Islet precursor cell (in vitro differentiated cells): ENCODE measurements around the gene PUS3.

Source experiments
- DNase-seq: peaks from one replicate; pipeline ENCODE4 v3.0.0-alpha.2; 2018

The PUS3 gene

DNA sequence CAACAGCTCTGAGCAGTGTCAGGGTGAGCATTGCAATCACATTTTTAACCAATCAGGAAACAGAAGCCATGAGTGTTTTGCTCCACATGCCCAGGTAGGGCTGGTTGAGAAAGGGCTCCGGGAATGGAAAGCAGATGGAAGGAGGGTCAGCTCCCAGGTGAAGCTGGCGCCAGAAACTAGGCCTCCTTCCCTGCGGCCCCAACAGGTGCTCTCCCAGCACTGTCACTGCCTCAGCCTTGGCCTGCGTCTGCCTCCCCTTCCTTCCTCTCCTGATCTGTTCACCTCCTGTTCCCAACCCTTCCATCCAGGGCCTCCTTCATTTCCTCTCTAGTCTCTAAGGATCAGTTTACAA, 38.2 kb upstream of the PUS3 start:
- DNase-seq: no peak

DNA sequence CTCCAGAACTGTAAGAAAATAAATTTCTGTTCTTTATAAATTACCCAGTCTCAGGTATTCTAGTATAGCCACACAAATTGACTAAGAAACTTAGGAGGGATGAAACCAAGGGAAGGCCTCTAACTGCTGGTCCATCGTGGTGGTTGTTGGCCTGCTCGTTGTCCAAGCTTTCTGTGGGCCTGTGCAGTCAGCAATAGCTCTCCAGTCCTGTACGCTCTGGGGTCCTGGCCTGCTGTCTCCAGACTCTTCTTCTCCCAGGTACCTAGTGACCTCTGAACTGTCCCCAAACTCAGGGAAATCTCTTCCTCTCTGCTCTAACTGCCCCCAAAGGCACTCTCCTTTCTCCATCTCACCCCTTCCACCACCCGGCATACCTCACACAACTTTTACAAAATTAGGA, 37.1 kb upstream of the PUS3 start:
- DNase-seq: no peak

DNA sequence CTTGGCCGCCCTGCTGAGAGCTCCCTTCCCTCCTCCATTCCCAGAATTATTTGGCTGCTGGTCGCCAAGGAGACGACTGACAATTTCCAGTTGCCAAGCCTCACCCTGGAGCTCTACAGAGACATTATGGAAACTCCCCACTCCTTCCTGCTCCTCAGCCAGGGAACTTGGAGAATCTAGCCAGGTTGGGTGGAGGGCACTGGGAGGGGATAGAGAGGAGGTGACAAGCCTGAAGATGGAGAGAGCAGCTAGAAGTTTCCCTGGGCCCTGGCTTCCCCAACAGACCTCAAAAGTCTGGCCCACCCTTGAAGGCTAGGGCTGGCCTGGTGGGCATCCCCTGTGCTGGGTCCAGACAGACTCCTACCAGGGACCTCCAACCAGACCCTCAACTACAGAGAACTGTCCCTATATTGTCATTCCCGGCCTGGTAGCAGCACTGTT, 36.1 kb upstream of the PUS3 start:
- no peak for DNase-seq

DNA sequence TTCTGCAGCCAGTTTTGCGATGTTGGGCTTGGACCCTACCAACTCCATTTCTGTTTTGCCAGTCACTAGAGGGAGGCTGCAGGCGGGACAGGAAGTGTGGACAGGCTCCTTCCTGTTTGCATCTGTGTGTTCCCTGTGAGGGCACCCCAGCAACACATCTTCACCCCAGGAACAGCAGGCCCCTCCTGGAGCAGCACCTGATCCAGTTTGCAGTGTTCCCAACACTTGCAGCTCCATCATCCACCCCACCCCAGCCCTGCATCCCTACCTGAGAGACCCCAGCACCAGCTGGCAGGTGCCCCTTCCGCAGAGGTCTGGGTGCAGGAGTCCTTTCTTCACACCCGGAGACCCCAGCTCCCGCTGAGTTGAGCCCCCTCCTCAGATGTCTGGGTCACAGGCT, 35.4 kb upstream of the PUS3 start:
- DNase-seq: no peak

DNA sequence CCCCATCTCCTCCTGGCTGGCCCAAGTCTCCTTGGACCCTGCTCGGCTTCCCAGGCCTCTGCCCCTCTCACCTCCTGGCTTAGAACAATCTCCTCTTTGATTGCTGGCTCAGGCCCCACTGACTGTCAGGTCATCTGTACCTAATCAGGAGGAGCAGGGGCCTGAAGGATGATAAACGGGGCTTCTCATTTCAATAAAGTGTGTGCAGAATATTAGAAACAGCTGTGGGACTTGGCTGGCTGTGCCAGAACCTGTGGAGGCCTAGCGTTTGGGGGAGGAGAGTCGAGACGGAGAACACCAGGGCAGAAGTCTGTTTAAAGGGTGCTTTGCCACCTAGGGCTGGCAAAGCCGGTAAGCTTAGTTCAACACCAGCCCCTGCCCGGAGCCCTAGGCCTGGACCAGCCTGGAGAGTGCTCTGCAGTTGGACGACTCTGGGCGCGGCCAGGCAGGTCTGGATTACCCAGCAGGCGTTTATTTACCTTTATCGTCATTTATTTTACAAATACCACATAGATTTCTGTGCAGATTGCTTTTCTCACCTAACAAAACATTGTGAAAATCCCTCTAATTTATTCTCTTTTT, 32.7 kb upstream of the PUS3 start:
- DNase-seq: no peak

DNA sequence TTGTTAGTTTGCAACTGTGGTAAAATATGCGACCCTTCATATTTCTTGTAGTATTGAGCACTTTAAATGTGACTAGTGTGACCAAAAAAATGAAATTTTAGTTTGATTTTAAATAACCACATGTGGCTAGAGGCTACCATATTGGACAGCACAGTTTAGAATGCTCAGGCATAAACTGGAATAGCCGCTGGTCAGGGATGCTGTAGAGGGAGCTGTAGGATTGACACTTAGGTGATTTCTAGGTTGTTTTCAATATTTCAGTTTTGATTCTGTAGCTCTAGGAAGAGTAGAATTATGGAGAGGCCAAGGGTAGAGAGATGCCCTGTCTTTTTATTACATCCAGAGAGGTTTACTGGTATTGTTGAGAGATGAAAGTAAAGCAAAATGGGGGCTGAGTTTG, 32.0 kb upstream of the PUS3 start:
- no peak for DNase-seq

DNA sequence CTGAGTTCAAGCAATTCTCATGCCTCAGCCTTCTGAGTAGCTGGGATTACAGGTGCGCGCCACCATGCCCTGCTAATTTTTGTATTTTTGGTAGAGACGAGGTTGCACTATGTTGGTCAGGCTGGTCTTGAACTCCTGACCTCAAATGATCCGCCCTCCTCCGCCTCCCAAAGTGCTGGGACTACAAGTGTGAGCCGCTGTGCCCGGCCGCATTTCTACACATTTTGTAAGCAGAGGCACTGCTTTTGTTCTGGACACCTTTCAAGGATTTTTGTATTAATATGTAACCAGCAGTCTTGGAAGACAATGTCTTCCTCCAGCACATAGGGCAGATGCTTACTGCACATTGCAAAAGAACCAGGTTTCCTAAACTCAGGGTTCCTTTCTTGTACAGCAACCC, 31.5 kb upstream of the PUS3 start:
- no peak for DNase-seq

DNA sequence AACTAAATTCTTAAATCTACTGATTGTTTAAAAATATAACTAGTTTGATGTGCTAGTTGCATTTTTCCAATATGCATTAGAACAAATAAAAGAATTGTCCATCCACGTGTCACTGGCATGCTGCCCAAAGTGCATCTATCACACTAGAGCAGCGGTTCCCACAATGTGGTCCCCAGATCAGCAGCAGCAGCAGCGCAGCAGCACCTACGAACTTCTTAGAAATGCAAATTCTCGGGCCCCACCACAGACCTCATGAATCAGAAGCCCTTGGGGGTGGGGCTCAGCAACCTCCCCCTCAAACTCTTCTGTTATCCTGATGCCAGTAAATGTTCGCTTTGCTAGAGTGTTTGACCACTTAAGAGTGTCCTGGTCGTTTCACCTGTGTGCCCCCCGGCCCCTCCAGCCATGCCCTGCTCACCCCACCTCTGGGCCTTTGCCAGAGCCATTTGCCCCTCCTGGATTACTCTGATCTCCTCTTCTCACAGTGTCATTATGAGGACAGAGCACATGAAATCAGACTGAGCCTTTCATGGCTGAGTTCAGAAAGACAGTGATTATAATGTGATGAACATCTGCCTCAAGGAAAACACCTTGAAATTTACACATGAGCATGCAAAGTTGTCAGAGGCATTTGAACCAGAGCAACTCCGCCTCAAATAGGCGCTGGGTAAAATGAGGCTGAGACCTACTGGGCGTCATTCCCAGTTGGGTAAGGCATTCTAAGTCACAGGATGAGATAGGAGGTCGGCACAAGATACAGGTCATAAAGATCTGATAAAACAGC, 30.2 kb upstream of the PUS3 start:
- DNase-seq: no peak

DNA sequence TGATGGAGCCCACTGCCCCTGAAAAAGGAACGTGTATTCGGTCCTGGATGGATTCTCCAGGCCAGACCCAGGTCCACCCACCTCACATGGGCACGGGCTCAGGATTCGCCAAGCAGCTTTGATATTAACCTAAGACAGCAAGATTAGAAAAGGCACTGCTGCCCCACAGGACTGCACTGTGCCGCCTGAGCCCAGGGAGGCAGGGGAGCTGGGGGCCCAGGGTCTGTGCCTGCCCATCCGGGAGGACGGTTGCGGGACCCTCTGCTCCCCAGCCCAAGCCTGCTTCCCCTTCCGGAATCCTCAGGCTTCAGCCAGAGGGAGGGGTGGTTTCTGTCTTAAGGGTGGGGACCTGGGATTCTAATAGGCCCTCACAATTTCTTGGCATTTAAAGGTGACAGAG, 29.3 kb upstream of the PUS3 start:
- DNase-seq: no peak

DNA sequence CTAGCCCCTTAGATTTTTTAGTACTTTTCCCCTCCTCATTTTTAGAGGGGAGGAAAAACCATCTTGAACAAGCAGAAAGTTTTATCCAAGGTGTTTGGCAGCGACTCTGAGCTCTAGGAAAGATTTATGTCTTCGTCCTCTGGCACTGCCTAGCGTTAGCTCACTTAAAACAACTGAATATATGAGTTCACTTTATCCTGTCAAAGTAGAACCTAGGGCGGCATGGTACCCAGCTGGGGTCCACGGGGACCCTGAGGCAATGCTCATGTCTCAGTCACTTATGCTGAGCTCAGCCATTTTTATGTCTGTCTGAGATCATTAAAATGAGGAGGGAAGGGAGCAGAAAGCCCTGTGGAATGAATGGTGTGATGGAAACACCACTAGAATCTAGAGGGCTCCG, 28.7 kb upstream of the PUS3 start:
- DNase-seq: no peak

DNA sequence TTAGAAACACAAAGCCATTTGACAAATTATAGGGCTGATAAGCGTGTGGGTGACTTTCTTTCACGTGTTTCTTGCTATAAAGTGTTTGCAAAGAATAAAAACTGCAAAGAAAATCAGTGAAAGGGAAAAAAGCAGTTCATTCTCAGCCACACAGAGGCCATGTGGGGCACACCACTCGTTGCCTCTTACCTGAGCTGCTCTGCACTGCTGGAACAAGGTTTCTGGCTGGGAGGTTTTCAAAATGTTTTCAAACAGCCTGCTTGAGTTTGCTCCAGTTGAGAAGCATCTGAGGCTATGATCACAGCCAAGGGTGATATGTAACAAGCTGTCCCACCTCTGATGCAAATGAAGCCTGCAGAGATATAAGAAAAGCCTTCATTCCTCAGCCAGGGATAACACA, 28.1 kb upstream of the PUS3 start:
- DNase-seq: no peak

DNA sequence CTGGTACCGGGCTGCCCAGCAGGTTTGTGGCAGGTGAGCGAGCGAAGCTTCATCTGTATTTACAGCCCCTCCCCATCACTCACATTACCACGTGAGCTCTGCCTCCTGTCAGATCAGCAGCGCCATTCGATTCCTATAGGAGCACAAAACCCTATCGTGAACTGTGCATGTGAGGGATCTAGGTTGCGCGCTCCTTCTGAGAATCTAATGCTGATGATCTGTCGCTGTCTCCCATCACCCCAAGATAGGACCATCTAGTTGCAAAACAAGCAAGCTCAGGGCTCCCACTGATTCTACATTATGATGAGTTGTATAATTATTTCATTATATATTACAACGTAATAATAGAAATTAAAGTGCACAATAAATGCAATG, 27.1 kb upstream of the PUS3 start:
- no peak for DNase-seq

DNA sequence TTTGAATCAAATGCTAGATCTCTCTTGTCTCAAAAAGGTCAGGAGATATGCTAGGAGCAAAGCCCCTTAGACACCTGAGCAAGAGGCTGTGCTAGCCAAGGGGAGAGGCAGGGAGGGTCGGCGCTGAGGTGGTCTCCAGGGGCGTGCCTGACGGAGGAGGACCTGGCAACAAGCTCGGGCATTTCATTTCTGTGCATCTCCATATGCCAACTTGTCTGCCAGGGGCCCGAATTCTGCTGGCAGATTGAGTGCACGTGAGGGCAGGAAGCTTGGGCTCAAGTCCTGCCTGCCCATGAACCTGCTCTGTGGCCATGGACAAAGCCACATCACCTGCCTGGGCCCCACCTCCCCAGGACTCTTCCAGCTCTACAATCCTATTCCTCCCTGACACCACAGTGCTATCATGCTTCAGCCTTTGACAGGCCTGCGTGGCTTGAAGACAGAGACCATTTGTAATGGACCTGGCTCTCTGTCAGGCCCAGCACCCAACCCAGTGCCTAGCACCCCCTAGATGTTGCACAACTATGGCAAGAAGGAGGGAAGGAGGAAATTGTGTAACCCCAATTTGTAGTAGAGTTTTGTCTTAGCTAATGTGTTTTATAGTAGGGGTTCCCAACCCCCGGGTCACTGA, 26.6 kb upstream of the PUS3 start:
- DNase-seq: no peak

DNA sequence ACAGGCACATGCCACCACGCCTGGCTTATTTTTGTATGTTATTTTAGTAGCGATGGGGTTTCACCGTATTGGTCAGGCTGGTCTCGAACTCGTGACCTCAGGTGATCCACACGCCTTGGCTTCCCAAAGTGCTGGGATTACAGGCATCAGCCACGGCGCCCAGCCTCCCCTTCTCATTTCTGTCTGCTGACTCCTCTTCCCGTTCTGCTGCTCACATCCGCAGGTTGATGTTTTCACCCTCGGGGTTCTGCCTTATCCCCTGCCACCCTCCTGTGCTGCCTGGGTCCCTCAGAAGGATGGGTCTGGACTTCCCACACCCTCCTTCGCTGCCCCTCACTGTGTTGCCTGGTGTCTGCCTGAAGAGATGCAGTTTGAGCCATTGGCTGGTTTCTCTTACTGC, 23.7 kb upstream of the PUS3 start:
- no peak for DNase-seq

DNA sequence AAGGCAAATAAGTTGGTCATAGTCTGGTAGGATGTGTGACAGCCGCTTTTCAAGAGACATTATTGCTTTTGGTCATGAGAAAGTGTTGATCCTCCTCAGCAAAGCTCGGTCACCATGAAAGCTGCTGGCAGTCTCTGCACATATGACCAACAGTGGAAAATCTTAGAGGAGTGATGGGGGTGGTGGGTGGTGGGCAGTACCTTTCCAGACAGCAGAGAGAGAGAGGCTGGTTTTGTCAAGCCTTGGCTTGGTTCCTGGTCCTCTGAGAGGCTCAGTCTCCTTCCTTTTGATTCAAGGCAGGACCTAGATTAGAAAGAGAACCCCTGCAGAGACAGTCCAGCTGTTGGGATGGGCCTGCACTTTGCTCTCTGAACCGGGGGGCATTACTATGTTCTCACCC, 22.8 kb upstream of the PUS3 start:
- no peak for DNase-seq

DNA sequence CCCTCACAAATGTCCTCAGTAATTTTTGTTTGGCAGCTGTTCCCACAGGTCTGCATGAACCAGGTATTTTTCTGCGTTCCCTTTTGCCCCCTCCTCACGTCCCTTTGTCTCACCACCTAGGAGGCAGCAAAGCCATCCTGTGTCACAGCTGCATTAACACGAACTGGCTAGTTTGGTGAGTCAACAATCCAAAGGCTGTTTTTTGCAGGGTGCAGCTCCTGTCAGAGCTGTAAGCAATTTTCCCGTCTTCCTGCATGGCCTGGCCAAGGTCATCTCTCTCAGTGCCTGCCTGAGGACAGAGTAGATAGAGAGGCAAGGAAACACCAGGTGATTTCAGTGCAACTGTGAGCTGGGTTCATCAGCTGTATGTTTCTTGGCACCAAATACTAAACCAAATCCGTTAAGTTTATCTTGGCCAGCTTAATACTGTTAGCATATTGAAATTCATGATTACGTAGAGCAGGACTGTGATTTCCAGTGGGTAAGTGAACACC, 22.3 kb upstream of the PUS3 start:
- peak; percentile 80 for DNase-seq

DNA sequence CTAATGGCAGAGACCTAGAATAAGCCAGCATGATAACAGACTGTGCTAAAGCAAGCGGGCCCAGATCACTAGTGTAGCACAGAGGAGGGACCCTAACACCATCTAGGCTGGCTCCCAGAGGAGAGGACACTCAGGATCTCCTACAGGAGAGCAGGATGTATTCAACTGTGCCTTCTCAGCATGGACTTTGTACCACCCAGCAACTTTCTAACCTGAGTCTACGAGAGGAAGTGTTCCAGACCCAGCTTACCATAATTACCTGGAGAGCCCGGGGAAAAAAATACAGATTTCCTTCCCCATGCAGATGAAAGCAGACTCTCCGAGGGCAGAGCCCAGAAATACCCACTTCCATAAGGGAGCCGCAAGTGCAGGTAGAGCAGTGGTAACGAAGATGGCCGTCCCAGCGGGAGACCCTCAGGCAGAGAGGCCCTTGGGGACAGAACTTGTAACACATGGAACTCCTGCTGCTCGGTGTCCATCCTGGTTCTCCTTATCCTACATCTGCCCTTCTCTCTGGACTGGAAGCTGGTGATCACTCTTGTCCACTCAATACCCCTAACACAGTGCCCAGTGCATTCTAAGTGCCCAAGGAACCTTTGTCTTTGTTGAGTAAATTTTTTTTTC, 21.5 kb upstream of the PUS3 start:
- no peak for DNase-seq

DNA sequence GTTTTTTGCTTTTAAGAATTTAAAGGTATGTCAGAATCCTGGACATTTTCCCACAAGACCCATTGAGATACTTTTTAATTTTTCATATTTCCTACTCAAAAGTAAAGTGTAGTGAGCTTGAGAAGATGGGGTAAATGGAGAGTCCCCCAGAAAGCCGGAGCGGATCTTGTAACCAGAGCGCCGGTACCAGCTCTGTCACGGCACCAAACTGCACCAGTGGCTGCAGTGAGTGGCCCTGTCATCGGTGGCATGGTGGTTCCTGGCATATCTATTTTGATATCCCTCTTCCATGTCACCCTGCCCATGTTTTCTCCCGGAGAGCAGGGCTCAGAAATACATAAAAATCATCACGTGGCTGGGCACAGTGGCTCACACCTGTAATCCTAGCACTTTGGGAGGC, 20.6 kb upstream of the PUS3 start:
- no peak for DNase-seq

DNA sequence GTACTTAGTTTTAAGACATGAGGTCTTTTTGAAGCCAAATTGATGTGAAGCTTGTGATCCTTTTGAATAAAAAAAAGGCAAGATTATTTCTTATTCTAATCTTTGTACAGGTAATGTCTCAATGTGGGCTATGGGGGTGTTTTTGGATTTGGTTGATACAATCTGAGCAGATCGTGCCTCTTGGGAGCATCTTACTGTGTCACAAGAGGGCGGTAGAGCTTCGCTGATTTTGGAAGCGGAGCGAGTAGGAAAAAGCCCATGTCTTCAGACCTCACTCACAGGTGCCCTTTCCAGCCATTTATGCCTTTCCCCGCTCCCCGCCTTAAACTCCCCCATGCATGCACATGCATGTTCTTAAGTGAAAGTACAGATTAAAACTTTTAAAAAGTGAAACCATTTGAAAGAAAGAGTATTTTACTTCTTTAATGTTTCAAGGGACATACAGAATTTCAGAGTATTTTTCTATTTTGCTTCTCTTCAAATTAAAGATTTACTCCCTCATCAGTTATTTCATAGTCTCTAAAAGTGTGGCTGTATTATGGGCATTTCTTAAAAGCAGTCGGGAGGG, 20.1 kb upstream of the PUS3 start:
- DNase-seq: peak; percentile 78

DNA sequence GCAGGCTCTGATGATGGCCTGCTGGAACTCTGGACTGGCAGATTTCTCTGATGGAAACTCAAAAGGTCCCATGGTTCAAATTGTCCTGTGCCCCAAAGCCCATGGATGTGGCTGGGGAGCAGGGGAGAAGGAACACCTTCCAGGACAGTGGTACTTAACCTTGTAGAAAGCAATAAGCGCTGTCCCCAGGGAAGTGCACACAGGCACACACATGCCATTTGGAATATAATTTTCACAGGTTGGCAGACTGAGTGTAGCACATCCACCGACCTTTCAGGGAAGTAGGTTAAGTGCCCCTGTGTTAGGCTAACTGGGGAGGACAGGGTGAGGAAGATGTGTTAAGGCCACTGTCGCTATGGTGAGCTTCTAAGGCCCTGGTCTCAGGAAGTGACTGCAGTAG, 19.1 kb upstream of the PUS3 start:
- no peak for DNase-seq

DNA sequence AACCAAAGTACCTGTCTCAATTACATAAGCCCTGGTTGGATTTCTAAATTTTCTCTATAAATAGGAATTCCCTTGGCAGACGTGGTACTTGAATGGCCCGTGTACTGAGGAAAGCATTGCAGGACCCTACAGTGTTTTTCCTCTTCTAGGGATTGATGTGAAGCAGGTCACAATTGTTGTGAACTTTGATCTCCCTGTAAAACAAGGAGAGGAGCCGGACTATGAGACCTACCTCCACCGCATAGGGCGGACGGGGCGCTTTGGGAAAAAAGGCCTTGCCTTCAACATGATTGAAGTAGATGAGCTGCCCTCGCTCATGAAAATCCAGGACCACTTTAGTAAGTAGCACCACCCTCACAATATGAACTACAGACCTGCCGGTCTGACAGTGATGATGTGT, 18.0 kb upstream of the PUS3 start:
- no peak for DNase-seq

DNA sequence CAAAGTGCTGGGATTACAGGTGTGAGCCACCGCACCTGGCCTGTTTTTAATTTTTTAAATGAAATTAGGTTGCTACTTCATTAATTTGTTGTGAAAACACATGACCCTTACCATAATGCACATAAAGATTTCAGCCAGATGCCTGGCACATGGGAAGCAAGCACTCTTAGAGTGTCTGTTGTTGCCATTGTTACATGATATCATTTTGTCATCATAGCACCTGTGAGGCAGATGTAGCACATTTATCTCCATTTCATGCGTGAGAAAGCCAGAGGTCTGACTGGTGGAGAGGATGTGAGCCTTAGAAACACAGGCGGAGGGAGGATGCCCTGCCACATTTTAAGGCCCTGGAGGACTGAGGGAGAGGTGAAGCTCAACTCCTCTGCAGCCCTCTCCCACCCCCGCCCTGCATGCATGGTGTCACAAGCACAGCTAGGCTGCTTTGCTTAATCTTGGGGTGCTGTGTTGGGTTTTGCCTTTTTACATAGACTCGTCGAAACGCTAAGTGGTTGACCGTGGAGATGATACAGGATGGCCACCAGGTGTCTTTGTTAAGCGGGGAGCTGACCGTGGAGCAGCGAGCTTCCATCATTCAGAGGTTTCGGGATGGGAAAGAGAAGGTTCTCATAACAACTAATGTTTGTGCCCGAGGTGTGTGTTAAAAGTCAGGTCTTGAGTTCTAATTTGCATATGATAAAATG, 15.3 kb upstream of the PUS3 start:
- DNase-seq: no peak
